HepG2 (cell line): Measurements from ENCODE around the gene ACTL8. TPM values are rescaled to one million over a fixed set of nuclear protein-coding genes. Genes with fewer than 3 reads are reported as not detected.

Experiments used
- ATAC-seq: fragments of 200-7000 bp; cut with Tn5 transposase; 3 replicates; pipeline ENCODE4 v1.9.1; 2020; ENCODE audit warnings: mild to moderate bottlenecking, moderate library complexity
- BruUV-seq: library from RNA; stranded (reverse); fragments of 400-500 nt; replicated peaks from 2 replicates; lab custom pipeline; 2021; lab: Mats Ljungman, UMichigan
- CTCF ChIA-PET: fragments of 300-600 bp; formaldehyde crosslinking; extraction: SDS; loops from one replicate; lab custom pipeline; 2021; ENCODE audit warnings: low total read pairs, inconsistent platforms, low intra/inter-chr PET ratio; lab: Yijun Ruan, JAX
- POLR2A ChIA-PET: fragments of 350-600 bp; sonication (Branson Sonifier 250); formaldehyde crosslinking; loops from one replicate; lab custom pipeline; 2020; ENCODE audit warnings: antibody characterized with exemption, inconsistent platforms; lab: Yijun Ruan, JAX
- DNase-seq: peaks from one replicate; pipeline ENCODE4 v3.0.0-alpha.2; 2015; ENCODE audit warnings: low spot score
- FAIRE-seq: peaks from 3 replicates; lab custom pipeline; 2011; peaks lifted over from hg19 to GRCh38; lab: Jason Lieb, UNC
- H2AFZ ChIP-seq: one replicate; pipeline ENCODE4 v1.6.1; 2011; ENCODE audit warnings: low read length, inconsistent platforms
- H3K27ac ChIP-seq: fragments of 300-600 bp; 3 replicates; pipeline ENCODE4 v1.8.0; 2011; ENCODE audit warnings: mixed run types, mild to moderate bottlenecking, mixed read lengths, low read length, inconsistent platforms; ENCODE audit not compliant: insufficient read depth; ENCODE audit errors: extremely low read length
- H3K27me3 ChIP-seq, 2 experiments: fragments of 200-600 bp in 1 of 2; 2 replicates in 1 of 2; 3 replicates in 1 of 2; pipeline versions ENCODE4 v1.6.0 to v1.8.0; 2011; ENCODE audit warnings: low read length in 2 of 2, mild to moderate bottlenecking in 2 of 2, moderate library complexity in 2 of 2, inconsistent platforms in 1 of 2; ENCODE audit not compliant: insufficient read depth in 2 of 2, control insufficient read depth in 1 of 2
- H3K36me3 ChIP-seq, 2 experiments: fragments of 200-600 bp in 1 of 2; replicated peaks in 1 of 2; 2 replicates in 1 of 2; 3 replicates in 1 of 2; pipeline versions ENCODE4 v1.5.1 to v1.8.0; 2011; ENCODE audit warnings: low read length in 2 of 2, inconsistent platforms in 1 of 2; ENCODE audit not compliant: insufficient read depth in 2 of 2, control insufficient read depth in 1 of 2
- H3K4me1 ChIP-seq: 2 replicates; pipeline ENCODE4 v1.5.1; 2012; ENCODE audit warnings: low read length, inconsistent platforms; ENCODE audit not compliant: insufficient read depth
- H3K4me2 ChIP-seq: 2 replicates; pipeline ENCODE4 v1.6.0; 2011; ENCODE audit warnings: low read depth, low read length, inconsistent platforms
- H3K4me3 ChIP-seq, 3 experiments: fragments of 200-600 bp in 1 of 3; sonication (generic), shearing (Covaris generic) in 1 of 3; replicated peaks in 1 of 3; 2 replicates each; pipeline ENCODE4 v1.5.1; 2011 to 2016; ENCODE audit warnings: low read length in 3 of 3, inconsistent platforms in 2 of 3, low read depth in 2 of 3, mild to moderate bottlenecking in 2 of 3, control low read depth in 1 of 3, mixed read lengths in 1 of 3; ENCODE audit not compliant: insufficient read depth in 1 of 3
- H3K79me2 ChIP-seq: one replicate; pipeline ENCODE4 v1.6.1; 2011; ENCODE audit warnings: low read length, inconsistent platforms; ENCODE audit not compliant: insufficient read depth
- H3K9ac ChIP-seq: 2 replicates; pipeline ENCODE4 v1.6.0; 2011; ENCODE audit warnings: mild to moderate bottlenecking, low read depth, low read length, inconsistent platforms; ENCODE audit not compliant: insufficient read depth
- H3K9me3 ChIP-seq: 2 replicates; pipeline ENCODE4 v1.5.1; 2012; ENCODE audit warnings: mild to moderate bottlenecking, low read length
- H4K20me1 ChIP-seq: 2 replicates; pipeline ENCODE4 v1.6.0; 2011; ENCODE audit warnings: inconsistent platforms, mild to moderate bottlenecking, low read length, moderate library complexity; ENCODE audit not compliant: insufficient read depth
- PREB ChIP-seq: sonication (generic); formaldehyde crosslinking; IDR thresholded peaks from 2 replicates; pipeline ENCODE4 v1.4.0; 2020; ENCODE audit warnings: missing genetic modification reagents
- ZNF331 ChIP-seq: sonication (generic); formaldehyde crosslinking; IDR thresholded peaks from 2 replicates; pipeline ENCODE4 v1.4.0; 2020; ENCODE audit warnings: missing genetic modification reagents
- WGBS: methylation state at CpG from one replicate; pipeline ENCODE4 v1.1.6; 2017; ENCODE audit warnings: low lambda C conversion rate; 5-methylcytosine and 5-hydroxymethylcytosine counted together
- in situ Hi-C: cut with HindIII; loops from 2 replicates; pipeline ENCODE4 v1.10.0; 2017; ENCODE audit warnings: low pct_unique_long_range_greater_than_20kb; ENCODE audit not compliant: extremely low pct_ligation_motif_present
- intact Hi-C: fragments of 100-400 bp; cut with micrococcal nuclease; formaldehyde crosslinking; loops from one replicate; pipeline ENCODE4 v1.10.0; 2022; ENCODE audit not compliant: unreplicated experiment
- polyA plus RNA-seq, 8 experiments: library from polyadenylated mRNA; depleted of rRNA in 3 of 8; stranded (reverse) in 7 of 8; unstranded in 1 of 8; fragments of >200 nt; fragmentation: Illumina TruSeq in 4 of 8; extraction: Trizol in 4 of 8; gene quantifications; 2 replicates each; pipeline versions ENCODE4 v1.2.1 to v1.2.3, GENCODE V29; 2011 to 2016; ENCODE audit warnings: low read depth in 4 of 8, missing spikeins in 1 of 8, mixed read lengths in 1 of 8; ENCODE audit not compliant: insufficient read depth in 1 of 8
- total RNA-seq, 5 experiments: library from RNA; depleted of rRNA; stranded (reverse); fragments of >200 nt; fragmentation: Illumina TruSeq; extraction: Trizol; gene quantifications; 2 replicates each; pipeline ENCODE4 v1.2.3, GENCODE V29; 2016; ENCODE audit warnings: low read depth in 1 of 5
- TF ChIP-seq, protein P1 (sequence below): sonication (generic); formaldehyde crosslinking; IDR thresholded peaks from 2 replicates; pipeline ENCODE4 v1.4.0; 2020; ENCODE audit warnings: missing genetic modification reagents

ACTL8 gene
- total and polyA plus RNA-seq, 2 of the 13 experiments (the other 11 are each of a cell fraction or from before 2014, with no cell fraction given) = 0.09 to 0.64 TPM

DNA sequence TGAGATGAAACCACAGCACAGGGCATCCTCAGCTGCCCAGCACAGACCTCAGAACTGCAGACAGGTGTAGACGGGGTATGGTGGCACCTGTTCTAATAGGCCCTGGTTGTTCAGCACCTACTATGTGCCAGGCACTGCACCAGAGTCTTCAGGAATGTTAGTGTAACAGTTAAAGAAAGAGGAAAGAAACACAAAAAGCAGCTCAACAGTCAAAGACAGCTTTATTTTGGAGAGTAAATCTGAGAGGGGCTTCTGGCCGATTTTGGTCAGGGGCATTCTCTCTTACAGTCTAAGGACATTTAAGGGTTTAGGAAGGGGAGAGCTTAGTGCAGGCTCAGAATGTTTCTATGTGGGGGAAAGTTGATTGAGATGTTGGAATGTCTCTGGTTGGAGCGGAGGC, 45.2 kb upstream of the ACTL8 start:
- in situ Hi-C loops = no loop called here
- Histone ChIP-seq H3K79me2 (no peaks in the 10 kb centered on the region), H3K9me3 (no peaks in the 10 kb centered on the region), H3K4me1 (no peaks in the 10 kb centered on the region), H3K27me3 (peaks cover 3 to 46% of the 10 kb centered on the region in 2 experiments; a peak in 3 of 5 replicates), H3K4me3 (no peak overlapping the region), H4K20me1 (0 out of 2 replicates have a peak, but pooled peaks cover 3% of the 10 kb centered on the region), H3K9ac (no peak overlapping the region), H3K27ac (no peak overlapping the region), H3K36me3 (no peaks in the 10 kb centered on the region), H2AFZ (no peak overlapping the region), H3K4me2 (no peak overlapping the region)
- 53% methylated on average over 3 of the region's 3 CpGs for WGBS
- ChIA-PET POLR2A (no interaction called here), CTCF (no interaction called here)
- DNase-seq = no peak
- BruUV-seq = no TSS peak
- TF ChIP-seq, protein P1, sequence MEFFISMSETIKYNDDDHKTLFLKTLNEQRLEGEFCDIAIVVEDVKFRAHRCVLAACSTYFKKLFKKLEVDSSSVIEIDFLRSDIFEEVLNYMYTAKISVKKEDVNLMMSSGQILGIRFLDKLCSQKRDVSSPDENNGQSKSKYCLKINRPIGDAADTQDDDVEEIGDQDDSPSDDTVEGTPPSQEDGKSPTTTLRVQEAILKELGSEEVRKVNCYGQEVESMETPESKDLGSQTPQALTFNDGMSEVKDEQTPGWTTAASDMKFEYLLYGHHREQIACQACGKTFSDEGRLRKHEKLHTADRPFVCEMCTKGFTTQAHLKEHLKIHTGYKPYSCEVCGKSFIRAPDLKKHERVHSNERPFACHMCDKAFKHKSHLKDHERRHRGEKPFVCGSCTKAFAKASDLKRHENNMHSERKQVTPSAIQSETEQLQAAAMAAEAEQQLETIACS = no peak
- FAIRE-seq = no peak
- no peak for ATAC-seq
- intact Hi-C loops = loop anchor here (10.0 kb wide), 1 partner anchor 765 kb away; no protein-coding TSS in a partner anchor

- H3K9me3 ChIP-seq = no peaks in the 10 kb centered on the region
- H3K27me3 ChIP-seq = peaks cover 4 to 52% of the 10 kb centered on the region in 2 experiments; a peak in 4 of 5 replicates
- in situ Hi-C loops (no loop called here), intact Hi-C loops (no loop called here)
- no peak for DNase-seq
- 0 out of 2 replicates have a peak, but pooled peaks cover 3% of the 10 kb centered on the region for H4K20me1 ChIP-seq
- ChIA-PET POLR2A (no interaction called here), CTCF (no interaction called here)
- TF ChIP-seq PREB (CRISPR knock-in tag) (no peak), ZNF331 (CRISPR knock-in tag) (peak; percentile 90)
- BruUV-seq = no TSS peak
- no peak overlapping the region for H3K9ac ChIP-seq
- 25% methylated on average over 3 of the region's 4 CpGs for WGBS
- H3K4me2 ChIP-seq = no peak overlapping the region
- H2AFZ ChIP-seq = no peak overlapping the region
- H3K4me3 ChIP-seq = no peak overlapping the region
- H3K27ac ChIP-seq = no peak overlapping the region
- FAIRE-seq = no peak
- no peak for ATAC-seq
- H3K4me1 ChIP-seq = no peaks in the 10 kb centered on the region
- H3K36me3 ChIP-seq = no peaks in the 10 kb centered on the region
- no peaks in the 10 kb centered on the region for H3K79me2 ChIP-seq
These were observed 44.1 kb upstream of the ACTL8 start for GRCh38 chr1:17710889-17711576.
